ENCODE results near the gene PCA3.

Gene PCA3

GRCh38 chr9:76758476-76758875 lies 5.8 kb upstream of the PCA3 start:
- ATAC-seq, result no peak

GRCh38 chr9:76759732-76760131 lies 4.5 kb upstream of the PCA3 start:
- no peak for ATAC-seq

GRCh38 chr9:76761448-76761847 lies 2.8 kb upstream of the PCA3 start:
- no peak for ATAC-seq

- no peak for ATAC-seq
Observed at GRCh38 chr9:76766126-76766525, 1.9 kb downstream of the PCA3 start.

GRCh38 chr9:76772686-76773445 lies 8.6 kb downstream of the PCA3 start:
- no peak for ATAC-seq

- no peak for ATAC-seq
Observed at GRCh38 chr9:76784881-76785280, 20.6 kb downstream of the PCA3 start.

GRCh38 chr9:76785501-76785900 lies 21.3 kb downstream of the PCA3 start:
- no peak for ATAC-seq

- no peak for ATAC-seq
Observed at GRCh38 chr9:76787677-76788076, 23.4 kb downstream of the PCA3 start.

GRCh38 chr9:76789840-76790239 lies 25.6 kb downstream of the PCA3 start:
- no peak for ATAC-seq

- no peak for ATAC-seq
Observed at GRCh38 chr9:76793784-76794431, 29.7 kb downstream of the PCA3 start.

GRCh38 chr9:76796296-76796695 lies 32.1 kb downstream of the PCA3 start:
- ATAC-seq, result no peak

- ATAC-seq, result no peak
Observed at GRCh38 chr9:76798527-76798926, 34.3 kb downstream of the PCA3 start.

- ATAC-seq, result no peak
Observed at GRCh38 chr9:76799473-76799872, 35.2 kb downstream of the PCA3 start.

- no peak for ATAC-seq
Observed at GRCh38 chr9:76800901-76801300, 36.7 kb downstream of the PCA3 start.

GRCh38 chr9:76803083-76803482 lies 38.8 kb downstream of the PCA3 start:
- ATAC-seq, result no peak

GRCh38 chr9:76803762-76804161 lies 39.5 kb downstream of the PCA3 start:
- no peak for ATAC-seq

- no peak for ATAC-seq
Observed at GRCh38 chr9:76808636-76809035, 44.4 kb downstream of the PCA3 start.

GRCh38 chr9:76810377-76810957 lies 46.2 kb downstream of the PCA3 start:
- ATAC-seq, result peak in 1 of 2 donors; percentile 35

GRCh38 chr9:76812591-76812990 lies 48.4 kb downstream of the PCA3 start:
- ATAC-seq, result no peak

- no peak for ATAC-seq
Observed at GRCh38 chr9:76817489-76817888, 53.3 kb downstream of the PCA3 start.

GRCh38 chr9:76818271-76818670 lies 54.0 kb downstream of the PCA3 start:
- no peak for ATAC-seq

GRCh38 chr9:76820431-76820830 lies 56.2 kb downstream of the PCA3 start:
- ATAC-seq, result no peak

- ATAC-seq, result no peak
Observed at GRCh38 chr9:76827296-76828080, 63.2 kb downstream of the PCA3 start.

All from activated CD4-positive, CD25-positive, alpha-beta regulatory T cell treated with anti-CD3 and anti-CD28 coated beads, Interleukin-2, amount 50 U/mL, for 24 hours (primary cell).